ENCODE measurements around the gene PITPNC1. TPM values are rescaled to one million over a fixed set of nuclear protein-coding genes. Genes with fewer than 3 reads are reported as not detected.

The PITPNC1 gene
- total RNA-seq, 1 donor from 2014 or later = 25.4 TPM

- TF ChIP-seq, protein P1, sequence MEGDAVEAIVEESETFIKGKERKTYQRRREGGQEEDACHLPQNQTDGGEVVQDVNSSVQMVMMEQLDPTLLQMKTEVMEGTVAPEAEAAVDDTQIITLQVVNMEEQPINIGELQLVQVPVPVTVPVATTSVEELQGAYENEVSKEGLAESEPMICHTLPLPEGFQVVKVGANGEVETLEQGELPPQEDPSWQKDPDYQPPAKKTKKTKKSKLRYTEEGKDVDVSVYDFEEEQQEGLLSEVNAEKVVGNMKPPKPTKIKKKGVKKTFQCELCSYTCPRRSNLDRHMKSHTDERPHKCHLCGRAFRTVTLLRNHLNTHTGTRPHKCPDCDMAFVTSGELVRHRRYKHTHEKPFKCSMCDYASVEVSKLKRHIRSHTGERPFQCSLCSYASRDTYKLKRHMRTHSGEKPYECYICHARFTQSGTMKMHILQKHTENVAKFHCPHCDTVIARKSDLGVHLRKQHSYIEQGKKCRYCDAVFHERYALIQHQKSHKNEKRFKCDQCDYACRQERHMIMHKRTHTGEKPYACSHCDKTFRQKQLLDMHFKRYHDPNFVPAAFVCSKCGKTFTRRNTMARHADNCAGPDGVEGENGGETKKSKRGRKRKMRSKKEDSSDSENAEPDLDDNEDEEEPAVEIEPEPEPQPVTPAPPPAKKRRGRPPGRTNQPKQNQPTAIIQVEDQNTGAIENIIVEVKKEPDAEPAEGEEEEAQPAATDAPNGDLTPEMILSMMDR (IDR thresholded peaks at IDR 0.05) = no peak
These were observed 35.0 kb downstream of the PITPNC1 start for GRCh38 chr17:67412032-67412431.

DNA sequence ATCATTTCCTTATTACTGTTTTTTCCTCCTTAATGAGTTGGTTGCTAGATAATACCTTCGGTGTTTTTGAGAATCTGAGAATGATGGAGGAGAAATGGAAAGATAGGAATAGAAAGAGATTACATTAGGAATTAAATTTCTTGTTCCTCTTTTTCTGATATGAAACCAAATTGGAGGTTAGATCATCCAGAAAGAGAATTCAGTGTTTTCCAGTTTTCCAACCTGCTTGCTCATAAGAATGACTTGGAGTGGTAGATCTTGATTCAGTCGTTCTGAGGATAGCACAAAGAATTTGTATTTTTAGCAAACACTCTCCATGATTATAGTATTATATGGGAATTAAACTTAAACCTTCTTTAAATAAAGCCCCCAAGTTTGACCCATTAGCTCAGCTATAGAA, 35.9 kb downstream of the PITPNC1 start:
- ATAC-seq = no peak
- Histone ChIP-seq H3K4me1 (peaks cover 11% of the 10 kb centered on the region), H3K4me3 (no peak overlapping the region), H3K27me3 (no peaks in the 10 kb centered on the region), H3K27ac (no peak overlapping the region), H3K36me3 (no peaks in the 10 kb centered on the region), H3K9me3 (no peaks in the 10 kb centered on the region)
- intact Hi-C loops (cut with DNase I) = no loop called here
- DNase-seq = no peak
- TF ChIP-seq, protein P1 (IDR thresholded peaks at IDR 0.05) = no peak

More at GRCh38 chr17:67412032-67412431, 35.0 kb downstream of the PITPNC1 start:
- Histone ChIP-seq H3K4me1 (peaks cover 11% of the 10 kb centered on the region), H3K27me3 (no peaks in the 10 kb centered on the region), H3K36me3 (no peaks in the 10 kb centered on the region), H3K27ac (no peak overlapping the region), H3K9me3 (no peaks in the 10 kb centered on the region), H3K4me3 (no peak overlapping the region)
- intact Hi-C loops (cut with DNase I) = no loop called here
- DNase-seq = no peak
- no peak for ATAC-seq

DNA sequence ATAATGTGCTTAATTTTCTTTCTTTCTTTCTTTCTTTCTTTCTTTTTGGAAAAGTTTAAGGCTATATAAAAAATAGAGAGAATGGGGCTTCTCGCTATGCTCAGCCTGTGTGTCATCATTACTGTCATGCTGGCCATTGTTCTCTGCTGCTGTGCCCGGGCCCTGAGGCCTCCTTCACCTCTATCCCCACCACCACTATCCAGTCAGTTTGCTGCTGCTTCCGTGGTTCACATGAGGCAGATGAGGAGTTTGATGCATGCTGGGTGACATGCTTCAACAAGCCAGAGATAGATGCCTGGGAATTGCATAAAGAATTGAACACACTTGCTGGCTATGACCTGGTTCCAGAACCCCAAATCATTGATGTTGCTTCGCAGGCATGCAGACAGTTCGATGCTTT, 36.3 kb downstream of the PITPNC1 start:
- H3K27me3 ChIP-seq = no peaks in the 10 kb centered on the region
- H3K4me1 ChIP-seq = peaks cover 11% of the 10 kb centered on the region
- no peaks in the 10 kb centered on the region for H3K36me3 ChIP-seq
- no peaks in the 10 kb centered on the region for H3K9me3 ChIP-seq
- DNase-seq (no peak), ATAC-seq (no peak)
- H3K27ac ChIP-seq = no peak overlapping the region
- intact Hi-C loops (cut with DNase I) = no loop called here
- H3K4me3 ChIP-seq = no peak overlapping the region
- TF ChIP-seq, protein P1 (IDR thresholded peaks at IDR 0.05) = no peak

DNA sequence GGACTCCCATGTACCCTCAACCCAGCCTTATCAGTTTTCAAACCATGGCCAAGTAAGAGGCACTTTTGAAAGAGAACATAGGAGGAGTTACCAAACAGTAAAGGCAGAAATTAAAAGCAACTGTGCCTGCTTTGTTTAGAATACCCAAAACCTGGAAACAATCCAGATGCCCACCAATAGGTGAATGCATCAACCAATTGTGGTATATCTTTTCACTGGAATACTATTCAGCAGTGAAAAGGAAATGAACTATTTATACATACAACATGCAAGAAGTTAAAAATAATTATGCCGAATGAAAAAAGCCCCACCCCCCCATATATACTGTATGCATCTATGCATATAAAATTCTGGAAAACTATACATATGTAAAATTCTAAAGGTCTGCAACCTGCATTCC, 37.0 kb downstream of the PITPNC1 start:
- Histone ChIP-seq H3K36me3 (no peaks in the 10 kb centered on the region), H3K4me1 (peaks cover 11% of the 10 kb centered on the region), H3K9me3 (no peaks in the 10 kb centered on the region), H3K4me3 (no peak overlapping the region), H3K27ac (no peak overlapping the region), H3K27me3 (no peaks in the 10 kb centered on the region)
- DNase-seq = no peak
- intact Hi-C loops (cut with DNase I) = no loop called here
- ATAC-seq = no peak
- TF ChIP-seq, protein P1 (IDR thresholded peaks at IDR 0.05) = no peak

GRCh38 chr17:67414559-67414958, 37.5 kb downstream of the PITPNC1 start:
- H3K27me3 ChIP-seq = no peaks in the 10 kb centered on the region
- H3K36me3 ChIP-seq = no peaks in the 10 kb centered on the region
- no peak overlapping the region for H3K4me3 ChIP-seq
- ATAC-seq (no peak), DNase-seq (no peak)
- intact Hi-C loops (cut with DNase I) = no loop called here
- no peaks in the 10 kb centered on the region for H3K9me3 ChIP-seq
- H3K27ac ChIP-seq = no peak overlapping the region
- peaks cover 11% of the 10 kb centered on the region for H3K4me1 ChIP-seq
- TF ChIP-seq, protein P1 (IDR thresholded peaks at IDR 0.05) = no peak

- no peak overlapping the region for H3K4me3 ChIP-seq
- intact Hi-C loops (cut with DNase I) = no loop called here
- TF ChIP-seq, protein P1 (IDR thresholded peaks at IDR 0.05) = no peak
These were observed 38.2 kb downstream of the PITPNC1 start for GRCh38 chr17:67415291-67415690.

More at GRCh38 chr17:67415291-67415690, 38.2 kb downstream of the PITPNC1 start:
- ATAC-seq (no peak), DNase-seq (no peak)
- Histone ChIP-seq H3K4me1 (peaks cover 11% of the 10 kb centered on the region), H3K9me3 (no peaks in the 10 kb centered on the region), H3K27me3 (no peaks in the 10 kb centered on the region), H3K27ac (no peak overlapping the region), H3K36me3 (no peaks in the 10 kb centered on the region)

Data from upper lobe of right lung (tissue), 1 donor.